Measurements from ENCODE around the gene MACROD2.

Gene MACROD2

GRCh38 chr20:14889496-14890255 lies 894.4 kb downstream of the MACROD2 start:
- H3K27me3 ChIP-seq (replicated peaks; ENCODE audit: control insufficient read depth, insufficient read depth, low read length) = no peaks in the 10 kb centered on the region
- H3K36me3 ChIP-seq (ENCODE audit: control insufficient read depth, insufficient read depth, low read length) = no peaks in the 10 kb centered on the region
- DNase-seq (ENCODE audit: extremely low read depth, insufficient read length) = no peak
- H3K4me3 ChIP-seq (replicated peaks; ENCODE audit: low read depth, low read length) = no peak overlapping the region
- TF ChIP-seq CTCF (IDR thresholded peaks at IDR 0.05; ENCODE audit: insufficient read depth, low read length, poor library complexity, severe bottlenecking) = no peak

GRCh38 chr20:14890713-14891112 lies 895.4 kb downstream of the MACROD2 start:
- no peak for DNase-seq (ENCODE audit: extremely low read depth, insufficient read length)
- H3K4me3 ChIP-seq (replicated peaks; ENCODE audit: low read depth, low read length) = no peak overlapping the region
- no peaks in the 10 kb centered on the region for H3K27me3 ChIP-seq (replicated peaks; ENCODE audit: control insufficient read depth, insufficient read depth, low read length)
- no peak for TF ChIP-seq CTCF (IDR thresholded peaks at IDR 0.05; ENCODE audit: insufficient read depth, low read length, poor library complexity, severe bottlenecking)
- no peaks in the 10 kb centered on the region for H3K36me3 ChIP-seq (ENCODE audit: control insufficient read depth, insufficient read depth, low read length)

DNA sequence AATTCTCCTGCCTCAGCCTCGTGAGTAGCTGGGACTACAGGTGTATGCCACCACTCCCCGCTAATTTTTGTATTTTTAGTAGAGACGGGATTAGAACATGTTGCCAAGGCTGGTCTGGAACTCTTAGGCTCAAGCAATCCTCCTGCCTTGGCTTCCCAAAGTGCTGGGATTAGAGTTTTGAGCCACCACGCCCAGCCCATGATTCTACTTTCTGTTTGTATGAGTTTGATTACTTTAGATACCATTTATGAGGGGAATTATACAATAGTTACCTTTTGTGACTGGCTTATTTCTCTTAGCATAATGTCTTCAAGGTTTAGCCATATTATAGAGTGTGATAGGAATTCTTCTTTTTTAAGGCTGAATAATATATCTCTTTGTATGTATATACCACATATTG lies 897.5 kb downstream of the MACROD2 start:
- no peak overlapping the region for H3K4me3 ChIP-seq (replicated peaks; ENCODE audit: low read depth, low read length)
- DNase-seq (ENCODE audit: extremely low read depth, insufficient read length) = no peak
- TF ChIP-seq CTCF (IDR thresholded peaks at IDR 0.05; ENCODE audit: insufficient read depth, low read length, poor library complexity, severe bottlenecking) = no peak
- no peaks in the 10 kb centered on the region for H3K27me3 ChIP-seq (replicated peaks; ENCODE audit: control insufficient read depth, insufficient read depth, low read length)
- H3K36me3 ChIP-seq (ENCODE audit: control insufficient read depth, insufficient read depth, low read length) = no peaks in the 10 kb centered on the region

DNA sequence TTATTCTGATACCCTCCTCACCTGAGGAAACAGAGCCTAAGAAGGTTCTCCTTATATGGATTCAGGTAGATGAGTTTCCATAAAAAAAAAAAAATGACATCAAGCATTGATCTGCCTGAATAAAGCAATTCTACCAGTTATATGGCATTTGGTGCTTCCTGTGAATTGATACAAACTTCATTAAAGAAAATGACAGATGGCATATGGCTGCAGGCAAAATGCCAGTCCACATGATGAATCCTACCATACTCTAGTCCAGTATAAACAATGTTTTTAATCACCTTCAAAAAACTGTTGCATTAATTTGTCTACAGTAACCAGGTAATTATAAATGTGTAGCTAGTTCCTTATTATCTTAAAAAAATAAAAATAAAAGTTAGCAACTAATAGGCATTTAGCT lies 901.3 kb downstream of the MACROD2 start:
- no peak for TF ChIP-seq CTCF (IDR thresholded peaks at IDR 0.05; ENCODE audit: insufficient read depth, low read length, poor library complexity, severe bottlenecking)
- no peak overlapping the region for H3K4me3 ChIP-seq (replicated peaks; ENCODE audit: low read depth, low read length)
- no peaks in the 10 kb centered on the region for H3K36me3 ChIP-seq (ENCODE audit: control insufficient read depth, insufficient read depth, low read length)
- no peaks in the 10 kb centered on the region for H3K27me3 ChIP-seq (replicated peaks; ENCODE audit: control insufficient read depth, insufficient read depth, low read length)
- DNase-seq (ENCODE audit: extremely low read depth, insufficient read length) = no peak

DNA sequence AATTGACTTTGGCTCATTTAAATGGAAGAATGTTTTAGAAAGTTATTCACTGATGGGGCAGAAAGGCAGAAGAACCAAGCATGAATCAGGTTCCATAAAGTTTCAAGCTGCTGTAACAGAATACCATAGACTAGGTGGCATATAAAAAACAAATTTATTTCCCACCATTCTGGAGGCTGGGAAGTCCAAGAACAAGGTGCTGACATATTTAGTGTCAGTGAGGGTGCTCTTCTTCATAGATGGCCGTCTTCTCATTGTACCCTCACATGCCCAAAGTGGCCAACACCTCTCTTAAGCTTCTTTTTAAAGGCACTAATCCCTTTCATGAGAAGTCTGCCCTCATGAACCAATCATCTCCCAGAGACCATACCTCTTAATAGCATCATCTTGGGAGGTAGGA lies 902.3 kb downstream of the MACROD2 start:
- no peak for TF ChIP-seq CTCF (IDR thresholded peaks at IDR 0.05; ENCODE audit: insufficient read depth, low read length, poor library complexity, severe bottlenecking)
- H3K36me3 ChIP-seq (ENCODE audit: control insufficient read depth, insufficient read depth, low read length) = no peaks in the 10 kb centered on the region
- H3K4me3 ChIP-seq (replicated peaks; ENCODE audit: low read depth, low read length) = no peak overlapping the region
- H3K27me3 ChIP-seq (replicated peaks; ENCODE audit: control insufficient read depth, insufficient read depth, low read length) = no peaks in the 10 kb centered on the region
- no peak for DNase-seq (ENCODE audit: extremely low read depth, insufficient read length)

Measured in GM06990 (cell line).